Prostate gland (tissue), 2 donors: ENCODE measurements around the gene DYNC1H1. TPM values are rescaled to one million over a fixed set of nuclear protein-coding genes. Genes with fewer than 3 reads are reported as not detected.
A peak's percentile ranks its signal among the peaks of the same experiment; 100 is the strongest.

Experiments
- DNase-seq: peaks from one replicate; pipeline ENCODE4 v3.0.0-alpha.2; 2019; ENCODE audit warnings: low spot score
- H3K27ac ChIP-seq, 2 donors: fragments of 200-600 bp; sonication (generic); 2 replicates each; pipeline ENCODE4 v1.5.1; 2017 to 2019
- H3K27me3 ChIP-seq: fragments of 200-600 bp; sonication (generic); replicated peaks from 2 replicates; pipeline ENCODE4 v1.5.1; 2019; ENCODE audit not compliant: insufficient read depth
- H3K36me3 ChIP-seq, 2 donors: fragments of 200-600 bp; sonication (generic); 1 replicate in 1 of 2; 2 replicates in 1 of 2; pipeline versions ENCODE4 v1.5.1 to v1.8.1; 2017 to 2019
- H3K4me1 ChIP-seq: fragments of 200-600 bp; sonication (generic); replicated peaks from 2 replicates; pipeline ENCODE4 v1.5.1; 2019
- H3K4me3 ChIP-seq, 2 donors: fragments of 200-600 bp; sonication (generic); 2 replicates each; pipeline ENCODE4 v1.5.1; 2017 to 2019
- H3K9me3 ChIP-seq: fragments of 200-600 bp; sonication (generic); 2 replicates; pipeline ENCODE4 v1.5.1; 2017
- POLR2A ChIP-seq: fragments of 450-650 bp; IDR thresholded peaks from one replicate; pipeline ENCODE4 v1.6.1; 2016; ENCODE audit warnings: antibody characterized with exemption, mild to moderate bottlenecking
- POLR2AphosphoS5 ChIP-seq: sonication (generic); formaldehyde crosslinking; IDR thresholded peaks from one replicate; pipeline ENCODE4 v1.6.1; 2017; ENCODE audit warnings: antibody characterized with exemption
- WGBS: methylation state at CpG from one replicate; pipeline ENCODE4 v1.1.5; 2018; 5-methylcytosine and 5-hydroxymethylcytosine counted together
- intact Hi-C: fragments of 100-400 bp; cut with DNase I; formaldehyde crosslinking; loops from one replicate; pipeline ENCODE4 v1.14.2; 2022
- total RNA-seq, 2 donors: library from RNA; depleted of rRNA; stranded (reverse); fragments of >200 nt; gene quantifications; one replicate each; pipeline ENCODE4 v1.1.0, GENCODE V29; 2016
- TF ChIP-seq, protein P1 (sequence below), 4 experiments: fragments of 200-600 bp in 2 of 4; fragments of 450-650 bp in 2 of 4; sonication (generic) in 2 of 4; IDR thresholded peaks; 1 replicate in 3 of 4; 2 replicates in 1 of 4; pipeline ENCODE4 v1.5.1; 2016 to 2019; ENCODE audit warnings: antibody characterized with exemption in 4 of 4, mild to moderate bottlenecking in 2 of 4, moderate library complexity in 2 of 4

DYNC1H1 gene
- total RNA-seq, 2 donors from 2014 or later = 366 to 616 TPM

DNA sequence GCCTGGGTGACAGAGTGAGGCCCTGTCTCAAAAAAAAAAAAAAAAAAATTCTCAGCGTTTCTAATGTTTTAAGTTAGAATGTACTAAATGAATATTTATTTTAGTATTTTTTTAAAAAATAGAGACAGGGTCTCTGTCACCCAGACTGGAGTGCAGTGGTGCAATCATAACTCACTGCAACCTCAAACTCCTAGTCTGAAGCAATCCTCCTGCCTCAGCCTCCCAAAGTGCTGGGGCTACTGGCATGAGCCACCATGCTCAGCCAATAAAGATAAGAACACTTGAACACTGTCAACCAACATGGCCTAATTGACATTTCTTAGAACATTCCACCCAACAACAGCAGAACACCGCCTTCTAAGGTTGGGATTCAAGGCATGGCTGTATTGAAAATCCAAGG, 5.1 kb upstream of the DYNC1H1 start:
- TF ChIP-seq, protein P1, sequence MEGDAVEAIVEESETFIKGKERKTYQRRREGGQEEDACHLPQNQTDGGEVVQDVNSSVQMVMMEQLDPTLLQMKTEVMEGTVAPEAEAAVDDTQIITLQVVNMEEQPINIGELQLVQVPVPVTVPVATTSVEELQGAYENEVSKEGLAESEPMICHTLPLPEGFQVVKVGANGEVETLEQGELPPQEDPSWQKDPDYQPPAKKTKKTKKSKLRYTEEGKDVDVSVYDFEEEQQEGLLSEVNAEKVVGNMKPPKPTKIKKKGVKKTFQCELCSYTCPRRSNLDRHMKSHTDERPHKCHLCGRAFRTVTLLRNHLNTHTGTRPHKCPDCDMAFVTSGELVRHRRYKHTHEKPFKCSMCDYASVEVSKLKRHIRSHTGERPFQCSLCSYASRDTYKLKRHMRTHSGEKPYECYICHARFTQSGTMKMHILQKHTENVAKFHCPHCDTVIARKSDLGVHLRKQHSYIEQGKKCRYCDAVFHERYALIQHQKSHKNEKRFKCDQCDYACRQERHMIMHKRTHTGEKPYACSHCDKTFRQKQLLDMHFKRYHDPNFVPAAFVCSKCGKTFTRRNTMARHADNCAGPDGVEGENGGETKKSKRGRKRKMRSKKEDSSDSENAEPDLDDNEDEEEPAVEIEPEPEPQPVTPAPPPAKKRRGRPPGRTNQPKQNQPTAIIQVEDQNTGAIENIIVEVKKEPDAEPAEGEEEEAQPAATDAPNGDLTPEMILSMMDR (IDR thresholded peaks at IDR 0.05) = no peak
- no peak for TF ChIP-seq POLR2AphosphoS5
- Histone ChIP-seq H3K4me3 (no peak overlapping the region), H3K27ac (no peak overlapping the region), H3K4me1 (no peaks in the 10 kb centered on the region), H3K9me3 (no peaks in the 10 kb centered on the region), H3K27me3 (no peaks in the 10 kb centered on the region), H3K36me3 (no peaks in the 10 kb centered on the region)
- intact Hi-C loops = loop anchor here (10.0 kb wide), 1 partner anchor 254 kb away; no protein-coding TSS in a partner anchor
- 78% methylated on average over 2 of the region's 2 CpGs for WGBS
- no peak for DNase-seq

DNA sequence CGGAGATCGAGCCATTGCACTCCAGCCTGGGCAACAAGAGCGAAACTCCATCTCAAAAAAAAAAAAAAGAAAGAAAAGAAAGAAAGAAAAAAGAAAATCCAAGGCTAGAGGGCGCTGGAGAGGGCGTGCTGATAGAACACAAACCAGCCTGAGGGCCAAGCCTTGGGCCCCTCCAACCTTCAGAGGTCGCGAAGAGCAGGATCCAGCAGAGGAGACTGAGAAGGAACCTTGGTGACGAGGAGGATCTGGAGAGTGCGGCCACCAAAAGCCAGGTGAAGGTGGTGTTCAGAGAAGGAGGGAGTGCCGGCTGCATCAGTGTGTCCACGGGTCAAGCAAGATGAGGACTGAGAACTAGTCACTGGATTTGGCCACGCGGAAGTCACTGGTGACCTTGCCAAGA, 4.1 kb upstream of the DYNC1H1 start:
- no peaks in the 10 kb centered on the region for H3K9me3 ChIP-seq
- no peak for TF ChIP-seq POLR2A
- TF ChIP-seq, protein P1 (IDR thresholded peaks at IDR 0.05) = no peak
- no peak for TF ChIP-seq POLR2AphosphoS5
- intact Hi-C loops = loop anchor here (5.0 to 10.0 kb wide), 2 partner anchors 127 to 355 kb away; partner anchors contain the start of genes HSP90AA1 and ZNF839
- no peaks in the 10 kb centered on the region for H3K27me3 ChIP-seq
- 54% methylated on average over 13 of the region's 13 CpGs for WGBS
- H3K4me1 ChIP-seq = no peaks in the 10 kb centered on the region
- no peak overlapping the region for H3K27ac ChIP-seq
- DNase-seq = no peak
- H3K36me3 ChIP-seq = no peaks in the 10 kb centered on the region
- no peak overlapping the region for H3K4me3 ChIP-seq

DNA sequence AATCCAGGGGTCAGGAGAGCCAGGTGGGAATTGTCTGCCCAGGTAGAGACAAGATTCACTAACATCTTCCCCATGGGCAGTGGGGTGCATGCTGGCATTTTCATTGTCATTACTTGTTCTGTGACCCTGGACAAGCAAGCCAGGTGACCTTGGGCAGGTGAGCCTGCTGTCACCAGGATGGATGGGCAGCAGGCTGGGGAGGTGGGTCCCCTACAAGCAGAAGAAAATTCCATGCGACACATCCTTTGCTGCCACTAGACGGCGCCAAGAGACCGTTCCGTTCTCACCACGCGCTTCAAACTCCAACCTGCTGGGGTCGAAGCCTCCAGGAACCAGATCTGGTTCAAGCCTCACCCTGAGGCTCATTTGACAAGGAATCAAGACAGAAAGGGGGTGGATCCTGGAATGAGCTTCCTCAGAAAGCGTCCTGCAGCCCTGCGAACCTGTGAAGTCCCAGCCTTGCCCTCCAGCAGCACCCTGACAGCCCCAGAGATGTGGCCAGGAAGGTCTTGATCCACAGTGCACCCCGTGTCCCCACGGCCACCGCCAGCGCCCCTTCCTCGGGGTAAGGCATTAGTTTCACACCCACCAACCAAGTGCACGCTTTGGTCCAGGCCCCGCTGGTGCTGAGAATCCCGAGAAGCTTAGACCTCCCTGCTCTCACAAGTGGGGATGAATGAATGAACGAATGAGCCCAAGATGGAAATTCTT, 3.2 kb upstream of the DYNC1H1 start:
- DNase-seq = peak; percentile 69
- H3K27ac ChIP-seq = no peak overlapping the region
- intact Hi-C loops = loop anchor here (5.0 to 10.0 kb wide), 2 partner anchors 126 to 354 kb away; partner anchors contain the start of genes HSP90AA1 and ZNF839
- whole genome bisulfite sequencing = 37% methylated on average over 19 of the region's 19 CpGs
- H3K4me3 ChIP-seq = no peak overlapping the region
- H3K36me3 ChIP-seq = no peaks in the 10 kb centered on the region
- no peaks in the 10 kb centered on the region for H3K4me1 ChIP-seq
- TF ChIP-seq POLR2A (no peak), POLR2AphosphoS5 (peak; percentile 59)
- TF ChIP-seq, protein P1 (IDR thresholded peaks at IDR 0.05) = peak; percentile 54 to 89 (median 74)
- no peaks in the 10 kb centered on the region for H3K27me3 ChIP-seq
- no peaks in the 10 kb centered on the region for H3K9me3 ChIP-seq

DNA sequence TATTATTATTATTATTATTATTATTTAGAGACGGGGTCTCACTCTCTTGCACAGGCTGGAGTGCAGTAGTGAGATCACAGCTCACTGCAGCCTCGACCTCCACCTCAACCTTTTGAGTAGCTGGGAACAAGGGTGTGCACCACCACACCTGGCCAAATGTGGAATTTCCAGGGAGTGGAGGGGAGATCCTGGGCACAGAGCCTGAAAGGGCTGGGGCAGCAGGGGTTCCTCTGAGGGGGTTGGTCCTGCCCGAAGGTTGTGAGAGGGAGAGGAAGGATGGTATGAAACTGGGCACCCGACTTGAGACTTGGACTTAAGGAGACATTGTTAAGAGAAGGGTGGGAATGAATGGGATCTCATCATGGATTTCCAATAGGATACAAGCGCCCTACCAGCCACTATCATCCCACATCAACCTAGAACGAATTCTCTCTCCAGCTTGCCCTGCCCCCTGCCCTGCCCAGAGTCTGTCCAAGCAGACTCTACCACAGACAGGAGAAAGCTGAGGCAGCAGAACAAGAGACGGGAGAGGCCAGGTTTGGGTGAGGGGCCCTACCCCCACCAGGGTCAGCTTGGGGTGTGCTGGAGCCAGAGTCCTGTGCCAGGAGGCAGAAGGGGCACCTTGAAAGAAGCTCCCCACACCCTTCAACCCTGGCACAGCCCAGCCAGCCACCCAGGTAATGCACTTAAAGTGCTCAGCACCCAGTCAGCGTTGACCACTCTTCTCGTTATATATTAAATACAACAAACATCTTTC, 2.4 kb upstream of the DYNC1H1 start:
- intact Hi-C loops = loop anchor here (5.0 to 10.0 kb wide), 2 partner anchors 125 to 353 kb away; partner anchors contain the start of genes HSP90AA1 and ZNF839
- no peak overlapping the region for H3K4me3 ChIP-seq
- DNase-seq = no peak
- H3K27me3 ChIP-seq = no peaks in the 10 kb centered on the region
- 84% methylated on average over 9 of the region's 9 CpGs for WGBS
- H3K9me3 ChIP-seq = no peaks in the 10 kb centered on the region
- no peaks in the 10 kb centered on the region for H3K4me1 ChIP-seq
- H3K36me3 ChIP-seq = no peaks in the 10 kb centered on the region
- TF ChIP-seq POLR2A (no peak), POLR2AphosphoS5 (no peak)
- TF ChIP-seq, protein P1 (IDR thresholded peaks at IDR 0.05) = no peak
- H3K27ac ChIP-seq = peak overlapping the region in 1 of 2 donors; percentile 31
